ENCODE data around the gene KCND1.
"Not testable (repeated sequence)": the region's sequence is repeated elsewhere in the genome, so short reads cannot be mapped to it uniquely, and the experiment has no call there.

Gene KCND1

DNA sequence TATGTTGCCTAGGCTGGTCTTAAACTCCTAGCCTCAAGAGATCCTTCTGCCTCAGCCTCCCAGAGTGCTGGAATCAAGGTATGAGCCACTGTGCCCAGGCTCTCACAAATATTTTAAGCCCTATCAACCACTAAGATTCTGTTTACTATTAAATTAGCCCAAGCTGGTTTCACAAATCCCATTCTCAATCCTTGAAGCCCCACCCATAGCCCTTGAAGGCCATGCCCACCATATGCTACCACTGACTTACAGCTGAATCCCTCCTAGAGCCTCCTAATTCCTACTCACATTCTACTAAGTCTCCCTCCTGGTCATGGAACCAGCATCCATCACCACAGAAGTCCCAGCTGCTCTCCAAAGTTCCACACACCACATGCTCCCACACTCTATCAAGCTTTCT lies 20.7 kb upstream of the KCND1 start:
- TF ChIP-seq, protein P1, sequence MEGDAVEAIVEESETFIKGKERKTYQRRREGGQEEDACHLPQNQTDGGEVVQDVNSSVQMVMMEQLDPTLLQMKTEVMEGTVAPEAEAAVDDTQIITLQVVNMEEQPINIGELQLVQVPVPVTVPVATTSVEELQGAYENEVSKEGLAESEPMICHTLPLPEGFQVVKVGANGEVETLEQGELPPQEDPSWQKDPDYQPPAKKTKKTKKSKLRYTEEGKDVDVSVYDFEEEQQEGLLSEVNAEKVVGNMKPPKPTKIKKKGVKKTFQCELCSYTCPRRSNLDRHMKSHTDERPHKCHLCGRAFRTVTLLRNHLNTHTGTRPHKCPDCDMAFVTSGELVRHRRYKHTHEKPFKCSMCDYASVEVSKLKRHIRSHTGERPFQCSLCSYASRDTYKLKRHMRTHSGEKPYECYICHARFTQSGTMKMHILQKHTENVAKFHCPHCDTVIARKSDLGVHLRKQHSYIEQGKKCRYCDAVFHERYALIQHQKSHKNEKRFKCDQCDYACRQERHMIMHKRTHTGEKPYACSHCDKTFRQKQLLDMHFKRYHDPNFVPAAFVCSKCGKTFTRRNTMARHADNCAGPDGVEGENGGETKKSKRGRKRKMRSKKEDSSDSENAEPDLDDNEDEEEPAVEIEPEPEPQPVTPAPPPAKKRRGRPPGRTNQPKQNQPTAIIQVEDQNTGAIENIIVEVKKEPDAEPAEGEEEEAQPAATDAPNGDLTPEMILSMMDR (IDR thresholded peaks at IDR 0.05; ENCODE audit: extremely low read depth, insufficient read depth, missing control alignments): no peak
- in situ Hi-C loops (cut with MboI; ENCODE audit: low pct_unique_long_range_greater_than_20kb, low sequenced_read_pairs, unreplicated experiment): no loop called here
- no peak for DNase-seq (ENCODE audit: low spot score)

GRCh38 chrX:48989483-48989882 lies 17.8 kb upstream of the KCND1 start:
- no peak for DNase-seq (ENCODE audit: low spot score)
- in situ Hi-C loops (cut with MboI; ENCODE audit: low pct_unique_long_range_greater_than_20kb, low sequenced_read_pairs, unreplicated experiment): no loop called here
- TF ChIP-seq, protein P1 (IDR thresholded peaks at IDR 0.05; ENCODE audit: extremely low read depth, insufficient read depth, missing control alignments): no peak

GRCh38 chrX:48983896-48984295 lies 12.3 kb upstream of the KCND1 start:
- no peak for DNase-seq (ENCODE audit: low spot score)
- in situ Hi-C loops (cut with MboI; ENCODE audit: low pct_unique_long_range_greater_than_20kb, low sequenced_read_pairs, unreplicated experiment): no loop called here
- TF ChIP-seq, protein P1 (IDR thresholded peaks at IDR 0.05; ENCODE audit: extremely low read depth, insufficient read depth, missing control alignments): no peak

DNA sequence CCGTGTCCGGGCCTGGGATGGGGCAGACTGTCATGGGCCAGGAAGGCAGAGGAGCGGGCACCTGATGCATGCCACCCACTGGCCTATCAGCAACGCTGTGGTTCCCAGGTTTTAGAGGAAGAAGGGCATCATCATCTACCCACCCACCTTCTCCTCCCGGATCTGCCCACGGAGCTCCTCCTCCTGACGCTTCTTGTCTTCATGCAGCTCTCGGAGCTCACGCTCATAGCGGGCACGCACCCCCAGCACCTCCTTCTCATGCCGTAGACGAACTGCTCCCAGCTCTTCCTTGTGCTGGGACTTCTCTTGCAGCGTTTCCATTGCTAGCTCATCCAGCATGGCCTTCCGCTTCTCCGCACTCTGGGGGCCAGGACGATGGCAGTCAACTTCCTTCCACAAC lies 11.4 kb upstream of the KCND1 start:
- TF ChIP-seq, protein P1 (IDR thresholded peaks at IDR 0.05; ENCODE audit: extremely low read depth, insufficient read depth, missing control alignments): no peak
- in situ Hi-C loops (cut with MboI; ENCODE audit: low pct_unique_long_range_greater_than_20kb, low sequenced_read_pairs, unreplicated experiment): no loop called here
- no peak for DNase-seq (ENCODE audit: low spot score)

GRCh38 chrX:48981178-48981577 lies 9.5 kb upstream of the KCND1 start:
- DNase-seq (ENCODE audit: low spot score): no peak
- in situ Hi-C loops (cut with MboI; ENCODE audit: low pct_unique_long_range_greater_than_20kb, low sequenced_read_pairs, unreplicated experiment): no loop called here
- TF ChIP-seq, protein P1 (IDR thresholded peaks at IDR 0.05; ENCODE audit: extremely low read depth, insufficient read depth, missing control alignments): no peak

GRCh38 chrX:48980341-48980740 lies 8.7 kb upstream of the KCND1 start:
- DNase-seq (ENCODE audit: low spot score); in situ Hi-C loops (cut with MboI; ENCODE audit: low pct_unique_long_range_greater_than_20kb, low sequenced_read_pairs, unreplicated experiment): not testable (repeated sequence)

GRCh38 chrX:48978226-48978625 lies 6.6 kb upstream of the KCND1 start:
- in situ Hi-C loops (cut with MboI; ENCODE audit: low pct_unique_long_range_greater_than_20kb, low sequenced_read_pairs, unreplicated experiment): no loop called here
- no peak for DNase-seq (ENCODE audit: low spot score)
- TF ChIP-seq, protein P1 (IDR thresholded peaks at IDR 0.05; ENCODE audit: extremely low read depth, insufficient read depth, missing control alignments): no peak
